Measurements from ENCODE around the gene C1orf94. TPM values are rescaled to one million over a fixed set of nuclear protein-coding genes. Genes with fewer than 3 reads are reported as not detected.

C1orf94 gene
- total and polyA plus RNA-seq, 2 donors from 2014 or later = not detected

DNA sequence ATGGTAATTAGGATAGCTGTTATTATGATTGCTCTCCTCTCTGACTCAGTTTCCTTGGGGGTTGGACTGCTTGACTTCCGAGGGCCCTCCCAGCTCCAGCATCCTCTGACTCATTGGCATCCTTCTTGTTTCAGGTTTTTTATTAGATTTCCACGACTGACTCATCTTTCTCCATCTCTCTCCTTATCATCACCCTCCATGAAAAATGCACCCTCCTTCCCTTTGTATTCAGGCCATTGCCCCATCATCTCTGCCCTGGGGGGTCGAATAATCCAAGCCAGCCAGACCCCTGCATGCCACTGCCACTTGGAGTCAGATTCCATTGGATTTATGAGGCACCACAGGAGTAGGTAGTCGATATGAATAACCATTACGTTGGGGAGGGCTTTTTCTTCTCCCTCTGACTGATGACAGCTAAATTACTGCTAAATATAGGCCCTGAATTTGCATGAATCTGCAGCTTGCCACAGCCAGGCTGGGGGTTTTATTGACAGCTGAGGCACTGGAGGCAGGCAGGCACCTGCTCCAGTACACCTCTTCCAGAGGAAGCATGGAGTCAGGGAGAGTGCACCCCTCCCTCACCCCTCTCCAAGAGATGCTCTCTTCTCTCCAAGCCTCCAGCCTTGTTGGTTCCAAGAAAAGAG, 91.7 kb downstream of the C1orf94 start:
- DNase-seq = no peak
- peaks cover 2% of the 10 kb centered on the region for H3K27me3 ChIP-seq (ENCODE audit: control insufficient read depth, insufficient read depth, low read length)
- intact Hi-C loops (cut with DNase I) = no loop called here
- H3K9me3 ChIP-seq (ENCODE audit: control insufficient read depth in 2 of 3, insufficient read depth in 1 of 3, low read length in 3 of 3) = no peaks in the 10 kb centered on the region
- no peaks in the 10 kb centered on the region for H3K4me1 ChIP-seq (ENCODE audit: control insufficient read depth in 2 of 3, insufficient read depth in 2 of 3, low read depth in 1 of 3, low read length in 3 of 3)
- no peak for FAIRE-seq
- H3K4me3 ChIP-seq (ENCODE audit: low read length in 3 of 3) = no peak overlapping the region
- TF ChIP-seq, protein P1, sequence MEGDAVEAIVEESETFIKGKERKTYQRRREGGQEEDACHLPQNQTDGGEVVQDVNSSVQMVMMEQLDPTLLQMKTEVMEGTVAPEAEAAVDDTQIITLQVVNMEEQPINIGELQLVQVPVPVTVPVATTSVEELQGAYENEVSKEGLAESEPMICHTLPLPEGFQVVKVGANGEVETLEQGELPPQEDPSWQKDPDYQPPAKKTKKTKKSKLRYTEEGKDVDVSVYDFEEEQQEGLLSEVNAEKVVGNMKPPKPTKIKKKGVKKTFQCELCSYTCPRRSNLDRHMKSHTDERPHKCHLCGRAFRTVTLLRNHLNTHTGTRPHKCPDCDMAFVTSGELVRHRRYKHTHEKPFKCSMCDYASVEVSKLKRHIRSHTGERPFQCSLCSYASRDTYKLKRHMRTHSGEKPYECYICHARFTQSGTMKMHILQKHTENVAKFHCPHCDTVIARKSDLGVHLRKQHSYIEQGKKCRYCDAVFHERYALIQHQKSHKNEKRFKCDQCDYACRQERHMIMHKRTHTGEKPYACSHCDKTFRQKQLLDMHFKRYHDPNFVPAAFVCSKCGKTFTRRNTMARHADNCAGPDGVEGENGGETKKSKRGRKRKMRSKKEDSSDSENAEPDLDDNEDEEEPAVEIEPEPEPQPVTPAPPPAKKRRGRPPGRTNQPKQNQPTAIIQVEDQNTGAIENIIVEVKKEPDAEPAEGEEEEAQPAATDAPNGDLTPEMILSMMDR (IDR thresholded peaks at IDR 0.05; ENCODE audit: borderline replicate concordance, extremely low read depth, insufficient read depth) = no peak
- H3K27ac ChIP-seq (ENCODE audit: low read depth in 2 of 2, low read length in 2 of 2) = no peak overlapping the region
- H3K36me3 ChIP-seq (ENCODE audit: control insufficient read depth in 2 of 3, insufficient read depth in 3 of 3, low read length in 3 of 3) = no peaks in the 10 kb centered on the region
- H3K9ac ChIP-seq (ENCODE audit: low read length in 3 of 3) = no peak overlapping the region

Other genes starting within 250 kb of the C1orf94 start
- 0.47 TPM for gene CSMD2, start 11.7 kb upstream of the C1orf94 start, total RNA-seq
- gene CSMD2, start 11.7 kb upstream of the C1orf94 start, polyA plus RNA-seq (ENCODE audit: insufficient read depth, low read depth, low replicate concordance) = not detected